ENCODE data around the gene NUDCD3. TPM values are rescaled to one million over a fixed set of nuclear protein-coding genes. Genes with fewer than 3 reads are reported as not detected.

NUDCD3 gene
- total and polyA plus RNA-seq, 4 donors: 20.8 to 111 (median 62.0) TPM

GRCh38 chr7:44488955-44489354 is 1.5 kb downstream of the NUDCD3 start:
- DNase-seq (no peak), ATAC-seq (ENCODE audit: low FRiP score) (no peak)
- Histone ChIP-seq H3K4me3 (ENCODE audit: low read length in 2 of 2) (peak overlapping the region in 1 of 2 donors; percentile 87), H3K36me3 (ENCODE audit: control insufficient read depth in 1 of 2, insufficient read depth in 2 of 2, low read length in 1 of 2) (peaks cover 2 to 5% of the 10 kb centered on the region in 2 donors), H3K9me3 (ENCODE audit: control insufficient read depth, low read length) (no peaks in the 10 kb centered on the region), H3K27me3 (ENCODE audit: control insufficient read depth in 1 of 2, insufficient read depth in 2 of 2, low read length in 1 of 2) (no peaks in the 10 kb centered on the region), H3K4me1 (ENCODE audit: control insufficient read depth in 1 of 2, insufficient read depth in 2 of 2, low read length in 2 of 2) (peaks cover 2 to 11% of the 10 kb centered on the region in 2 donors), H3K27ac (ENCODE audit: low read depth in 1 of 2, low read length in 2 of 2) (no peak overlapping the region)
- WGBS, 2 donors: 78 to 80% methylated on average over 3 of the region's 3 CpGs
- intact Hi-C loops (cut with DNase I): no loop called here

DNA sequence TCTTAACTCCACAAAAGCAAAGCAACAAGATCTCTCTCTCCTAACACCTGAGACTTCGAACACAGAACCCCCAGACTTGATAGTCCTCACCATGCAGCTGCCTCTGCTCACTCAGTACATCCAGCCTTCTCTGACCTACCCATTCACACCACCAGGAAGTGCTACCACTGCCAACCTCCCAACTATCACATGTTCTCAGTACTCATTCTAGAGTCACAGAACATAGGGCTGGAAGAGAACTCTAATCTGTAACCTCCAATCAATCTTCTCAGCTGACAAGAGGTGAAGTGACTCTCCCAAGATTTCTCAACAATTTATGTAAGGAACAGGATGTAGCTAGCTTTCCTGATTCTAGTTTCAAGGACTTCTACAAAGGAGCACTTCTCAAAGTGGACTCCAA is 3.8 kb downstream of the NUDCD3 start:
- Histone ChIP-seq H3K9me3 (ENCODE audit: control insufficient read depth, low read length) (no peaks in the 10 kb centered on the region), H3K27me3 (ENCODE audit: control insufficient read depth in 1 of 2, insufficient read depth in 2 of 2, low read length in 1 of 2) (no peaks in the 10 kb centered on the region), H3K36me3 (ENCODE audit: control insufficient read depth in 1 of 2, insufficient read depth in 2 of 2, low read length in 1 of 2) (peaks cover 5 to 6% of the 10 kb centered on the region in 2 donors), H3K4me3 (ENCODE audit: low read length in 2 of 2) (no peak overlapping the region), H3K4me1 (ENCODE audit: control insufficient read depth in 1 of 2, insufficient read depth in 2 of 2, low read length in 2 of 2) (peaks cover 2 to 11% of the 10 kb centered on the region in 2 donors), H3K27ac (ENCODE audit: low read depth in 1 of 2, low read length in 2 of 2) (no peak overlapping the region)
- ATAC-seq (ENCODE audit: low FRiP score) (no peak), DNase-seq (no peak)
- intact Hi-C loops (cut with DNase I): no loop called here
- 96 to 97% methylated on average over 1 of the region's 1 CpG for WGBS, 2 donors

DNA sequence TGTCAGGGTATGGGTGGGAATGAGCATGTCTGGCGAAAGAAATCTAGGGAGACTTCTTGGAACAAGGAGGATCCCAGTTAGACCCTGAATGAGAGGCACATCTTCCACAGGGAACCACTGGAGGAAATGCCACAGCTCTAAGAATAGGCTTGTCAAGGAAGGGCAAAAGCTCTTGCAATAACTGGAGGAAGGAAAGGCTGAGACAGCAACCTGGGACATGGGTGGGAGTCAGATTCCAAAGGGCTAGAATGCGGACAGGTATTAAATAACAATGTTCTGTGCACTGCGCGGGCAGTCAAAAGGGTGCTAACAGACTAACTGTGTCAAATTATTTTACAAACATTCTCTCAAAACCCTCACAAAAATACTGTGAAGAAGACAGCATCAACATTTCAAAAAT is 4.5 kb downstream of the NUDCD3 start:
- Histone ChIP-seq H3K4me1 (ENCODE audit: control insufficient read depth in 1 of 2, insufficient read depth in 2 of 2, low read length in 2 of 2) (peaks cover 2 to 11% of the 10 kb centered on the region in 2 donors), H3K27ac (ENCODE audit: low read depth in 1 of 2, low read length in 2 of 2) (peak overlapping the region in 1 of 2 donors; percentile 11), H3K27me3 (ENCODE audit: control insufficient read depth in 1 of 2, insufficient read depth in 2 of 2, low read length in 1 of 2) (no peaks in the 10 kb centered on the region), H3K9me3 (ENCODE audit: control insufficient read depth, low read length) (no peaks in the 10 kb centered on the region), H3K36me3 (ENCODE audit: control insufficient read depth in 1 of 2, insufficient read depth in 2 of 2, low read length in 1 of 2) (peaks cover 5 to 6% of the 10 kb centered on the region in 2 donors), H3K4me3 (ENCODE audit: low read length in 2 of 2) (no peak overlapping the region)
- DNase-seq (no peak), ATAC-seq (ENCODE audit: low FRiP score) (no peak)
- intact Hi-C loops (cut with DNase I): no loop called here
- WGBS, 2 donors: 92 to 93% methylated on average over 4 of the region's 4 CpGs

- intact Hi-C loops (cut with DNase I): no loop called here
- peaks cover 2 to 11% of the 10 kb centered on the region in 2 donors for H3K4me1 ChIP-seq (ENCODE audit: control insufficient read depth in 1 of 2, insufficient read depth in 2 of 2, low read length in 2 of 2)
- no peak for ATAC-seq (ENCODE audit: low FRiP score)
- peaks cover 5 to 6% of the 10 kb centered on the region in 2 donors for H3K36me3 ChIP-seq (ENCODE audit: control insufficient read depth in 1 of 2, insufficient read depth in 2 of 2, low read length in 1 of 2)
- no peak for DNase-seq
- WGBS, 2 donors: 92 to 94% methylated on average over 5 of the region's 5 CpGs
- no peaks in the 10 kb centered on the region for H3K27me3 ChIP-seq (ENCODE audit: control insufficient read depth in 1 of 2, insufficient read depth in 2 of 2, low read length in 1 of 2)
- H3K27ac ChIP-seq (ENCODE audit: low read depth in 1 of 2, low read length in 2 of 2): no peak overlapping the region
- H3K4me3 ChIP-seq (ENCODE audit: low read length in 2 of 2): no peak overlapping the region
- no peaks in the 10 kb centered on the region for H3K9me3 ChIP-seq (ENCODE audit: control insufficient read depth, low read length)
These were observed 5.8 kb downstream of the NUDCD3 start for GRCh38 chr7:44484482-44485313.

GRCh38 chr7:44482502-44483485 is 7.7 kb downstream of the NUDCD3 start:
- Histone ChIP-seq H3K27ac (ENCODE audit: low read depth in 1 of 2, low read length in 2 of 2) (no peak overlapping the region), H3K9me3 (ENCODE audit: control insufficient read depth, low read length) (no peaks in the 10 kb centered on the region), H3K4me3 (ENCODE audit: low read length in 2 of 2) (no peak overlapping the region), H3K27me3 (ENCODE audit: control insufficient read depth in 1 of 2, insufficient read depth in 2 of 2, low read length in 1 of 2) (no peaks in the 10 kb centered on the region), H3K4me1 (ENCODE audit: control insufficient read depth in 1 of 2, insufficient read depth in 2 of 2, low read length in 2 of 2) (peaks cover 2 to 5% of the 10 kb centered on the region in 2 donors), H3K36me3 (ENCODE audit: control insufficient read depth in 1 of 2, insufficient read depth in 2 of 2, low read length in 1 of 2) (peaks cover 3 to 9% of the 10 kb centered on the region in 2 donors)
- ATAC-seq (ENCODE audit: low FRiP score): no peak
- 95 to 98% methylated on average over 2 of the region's 2 CpGs for WGBS, 2 donors
- intact Hi-C loops (cut with DNase I): no loop called here
- no peak for DNase-seq

DNA sequence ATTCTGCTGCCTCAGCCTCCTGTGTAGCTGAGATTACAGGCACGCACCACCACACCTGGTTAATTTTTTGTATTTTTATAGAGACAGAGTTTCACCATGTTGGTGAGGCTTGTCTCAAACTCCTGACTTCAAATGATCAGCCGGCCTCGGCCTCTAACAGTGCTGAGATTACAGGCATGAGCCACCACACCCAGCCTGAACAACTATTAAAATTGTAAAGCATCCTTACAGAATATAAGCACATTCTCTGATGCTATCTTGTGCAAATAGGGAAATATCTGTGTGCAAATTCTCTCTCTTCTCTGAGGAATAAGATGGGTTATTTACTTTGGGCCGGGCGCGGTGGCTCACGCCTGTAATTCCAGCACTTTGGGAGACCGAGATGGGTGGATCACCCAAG is 12.5 kb downstream of the NUDCD3 start:
- Histone ChIP-seq H3K4me3 (ENCODE audit: low read length in 2 of 2) (no peak overlapping the region), H3K27me3 (ENCODE audit: control insufficient read depth in 1 of 2, insufficient read depth in 2 of 2, low read length in 1 of 2) (no peaks in the 10 kb centered on the region), H3K36me3 (ENCODE audit: control insufficient read depth in 1 of 2, insufficient read depth in 2 of 2, low read length in 1 of 2) (peaks cover 2 to 7% of the 10 kb centered on the region in 2 donors), H3K27ac (ENCODE audit: low read depth in 1 of 2, low read length in 2 of 2) (no peak overlapping the region), H3K9me3 (ENCODE audit: control insufficient read depth, low read length) (no peaks in the 10 kb centered on the region), H3K4me1 (ENCODE audit: control insufficient read depth in 1 of 2, insufficient read depth in 2 of 2, low read length in 2 of 2) (no peaks in the 10 kb centered on the region)
- ATAC-seq (ENCODE audit: low FRiP score): no peak
- 90 to 94% methylated on average over 8 of the region's 8 CpGs for WGBS, 2 donors
- intact Hi-C loops (cut with DNase I): loop anchor here (2.0 to 5.0 kb wide), 2 partner anchors 131 to 237 kb away; no protein-coding TSS in a partner anchor
- DNase-seq: no peak

DNA sequence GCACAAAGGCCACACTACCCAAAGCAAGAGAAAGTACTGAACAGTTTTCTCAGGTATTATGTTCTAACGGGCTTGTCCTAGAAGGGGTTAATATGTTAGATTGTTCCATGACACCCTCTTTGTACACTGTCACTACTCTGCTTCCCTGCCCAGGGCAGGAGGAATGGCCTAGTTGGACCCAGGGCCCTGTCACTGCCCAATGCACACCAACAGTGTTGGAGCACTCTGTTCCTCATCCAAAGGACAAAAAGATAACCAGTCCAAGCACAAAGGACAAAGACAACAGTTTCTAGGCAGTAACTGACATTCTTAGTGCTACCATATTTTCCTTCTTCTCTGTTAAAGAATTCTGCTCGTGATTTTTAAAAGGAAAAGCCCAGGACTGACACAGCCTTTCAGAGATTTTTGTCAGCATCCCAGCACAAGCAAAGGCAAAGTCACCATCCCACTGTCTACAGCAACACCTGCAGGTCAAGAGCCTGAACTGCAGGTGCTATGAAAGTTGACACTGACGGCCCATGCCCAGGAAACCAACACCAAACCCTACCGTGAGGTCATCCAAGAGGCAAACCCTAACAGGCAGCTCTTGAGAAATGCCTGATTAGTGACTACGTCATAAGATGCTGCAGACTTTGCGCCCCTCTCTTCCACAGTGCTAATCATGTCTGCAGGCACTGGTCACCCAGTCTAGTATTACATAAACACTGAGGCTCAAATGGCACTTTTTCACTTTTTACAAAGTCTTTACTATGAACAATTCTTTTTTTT is 13.2 kb downstream of the NUDCD3 start:
- H3K27me3 ChIP-seq (ENCODE audit: control insufficient read depth in 1 of 2, insufficient read depth in 2 of 2, low read length in 1 of 2): no peaks in the 10 kb centered on the region
- no peak overlapping the region for H3K4me3 ChIP-seq (ENCODE audit: low read length in 2 of 2)
- peaks cover 2 to 6% of the 10 kb centered on the region in 2 donors for H3K36me3 ChIP-seq (ENCODE audit: control insufficient read depth in 1 of 2, insufficient read depth in 2 of 2, low read length in 1 of 2)
- ATAC-seq (ENCODE audit: low FRiP score) (peak; percentile 90), DNase-seq (peak in 1 of 2 donors; percentile 60)
- no peak overlapping the region for H3K27ac ChIP-seq (ENCODE audit: low read depth in 1 of 2, low read length in 2 of 2)
- no peaks in the 10 kb centered on the region for H3K4me1 ChIP-seq (ENCODE audit: control insufficient read depth in 1 of 2, insufficient read depth in 2 of 2, low read length in 2 of 2)
- 21 to 23% methylated on average over 6 of the region's 6 CpGs for WGBS, 2 donors
- intact Hi-C loops (cut with DNase I): loop anchor here (2.0 to 5.0 kb wide), 2 partner anchors 130 to 236 kb away; no protein-coding TSS in a partner anchor
- no peaks in the 10 kb centered on the region for H3K9me3 ChIP-seq (ENCODE audit: control insufficient read depth, low read length)

DNA sequence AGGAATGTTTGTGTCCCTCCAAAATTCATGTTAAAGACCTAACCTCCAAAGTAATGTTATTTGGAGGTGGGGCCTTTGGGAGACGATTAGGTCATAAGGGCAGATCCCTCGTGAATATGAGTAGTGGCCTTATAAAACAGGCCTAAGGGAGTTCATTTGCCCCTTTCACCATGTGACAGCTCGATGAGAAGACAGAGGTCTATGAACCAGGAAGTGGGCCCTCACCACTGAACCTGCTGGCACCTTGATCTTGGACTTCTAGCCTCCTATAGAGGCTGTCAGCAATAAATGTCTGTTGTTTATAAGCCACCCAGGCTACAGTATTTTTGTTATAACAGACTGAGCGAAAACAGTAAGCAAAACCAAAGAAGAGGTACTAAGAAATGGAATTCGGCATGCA is 14.1 kb downstream of the NUDCD3 start:
- DNase-seq: no peak
- Histone ChIP-seq H3K36me3 (ENCODE audit: control insufficient read depth in 1 of 2, insufficient read depth in 2 of 2, low read length in 1 of 2) (peaks cover 2 to 6% of the 10 kb centered on the region in 2 donors), H3K27ac (ENCODE audit: low read depth in 1 of 2, low read length in 2 of 2) (no peak overlapping the region)

More for the DNA sequence above, 14.1 kb downstream of the NUDCD3 start:
- intact Hi-C loops (cut with DNase I): loop anchor here (2.0 to 5.0 kb wide), 2 partner anchors 129 to 236 kb away; no protein-coding TSS in a partner anchor
- no peak for ATAC-seq (ENCODE audit: low FRiP score)
- Histone ChIP-seq H3K4me3 (ENCODE audit: low read length in 2 of 2) (no peak overlapping the region), H3K9me3 (ENCODE audit: control insufficient read depth, low read length) (no peaks in the 10 kb centered on the region), H3K27me3 (ENCODE audit: control insufficient read depth in 1 of 2, insufficient read depth in 2 of 2, low read length in 1 of 2) (no peaks in the 10 kb centered on the region), H3K4me1 (ENCODE audit: control insufficient read depth in 1 of 2, insufficient read depth in 2 of 2, low read length in 2 of 2) (no peaks in the 10 kb centered on the region)
- 84 to 85% methylated on average over 5 of the region's 5 CpGs for WGBS, 2 donors
